GM18861 (cell line): ENCODE results near the gene PCCA.
"Not testable (repeated sequence)": the region's sequence is repeated elsewhere in the genome, so short reads cannot be mapped to it uniquely, and the experiment has no call there.

ENCODE experiments used
- ATAC-seq: cut with Tn5 transposase; IDR thresholded peaks from one replicate; pipeline ENCODE4 v1.9.1; 2021; ENCODE audit not compliant: unreplicated experiment

Gene PCCA

GRCh38 chr13:100182900-100183490 is 94.1 kb downstream of the PCCA start:
- no peak for ATAC-seq

GRCh38 chr13:100184095-100184494 is 95.2 kb downstream of the PCCA start:
- no peak for ATAC-seq

GRCh38 chr13:100195568-100195967 is 106.7 kb downstream of the PCCA start:
- ATAC-seq = no peak

- no peak for ATAC-seq
These were observed 107.5 kb downstream of the PCCA start for GRCh38 chr13:100196375-100196774.

GRCh38 chr13:100197116-100197515 is 108.2 kb downstream of the PCCA start:
- no peak for ATAC-seq

- ATAC-seq = no peak
These were observed 108.9 kb downstream of the PCCA start for GRCh38 chr13:100197591-100198365.

GRCh38 chr13:100203696-100204367 is 114.9 kb downstream of the PCCA start:
- ATAC-seq = peak; percentile 62

- ATAC-seq = no peak
These were observed 119.1 kb downstream of the PCCA start for GRCh38 chr13:100208002-100208401.

- no peak for ATAC-seq
These were observed 119.7 kb downstream of the PCCA start for GRCh38 chr13:100208626-100209025.

- ATAC-seq = no peak
These were observed 121.2 kb downstream of the PCCA start for GRCh38 chr13:100209857-100210825.

GRCh38 chr13:100211016-100211710 is 122.3 kb downstream of the PCCA start:
- no peak for ATAC-seq

GRCh38 chr13:100212904-100213553 is 124.1 kb downstream of the PCCA start:
- ATAC-seq = no peak

GRCh38 chr13:100213576-100213975 is 124.7 kb downstream of the PCCA start:
- ATAC-seq = no peak

- no peak for ATAC-seq
These were observed 126.0 kb downstream of the PCCA start for GRCh38 chr13:100214886-100215285.

GRCh38 chr13:100221166-100221565 is 132.3 kb downstream of the PCCA start:
- ATAC-seq = no peak

GRCh38 chr13:100223966-100224530 is 135.2 kb downstream of the PCCA start:
- ATAC-seq = not testable (repeated sequence)

- ATAC-seq = no peak
These were observed 140.7 kb downstream of the PCCA start for GRCh38 chr13:100229603-100230002.

- no peak for ATAC-seq
These were observed 141.9 kb downstream of the PCCA start for GRCh38 chr13:100230769-100231149.

- ATAC-seq = no peak
These were observed 142.3 kb downstream of the PCCA start for GRCh38 chr13:100231176-100231575.

GRCh38 chr13:100234006-100234405 is 145.1 kb downstream of the PCCA start:
- ATAC-seq = no peak
